ENCODE measurements around the gene TP73. TPM values are rescaled to one million over a fixed set of nuclear protein-coding genes. Genes with fewer than 3 reads are reported as not detected.

TP73 gene
- total RNA-seq, 1 experiment from 2014 or later = 10.0 TPM

- Histone ChIP-seq H3K36me3 (ENCODE audit: insufficient read depth, low read length, poor library complexity, severe bottlenecking) (peaks cover 51% of the 10 kb centered on the region), H3K27ac (ENCODE audit: low read depth, low read length, poor library complexity, severe bottlenecking) (no peak overlapping the region), H3K9me3 (ENCODE audit: low read depth, low read length, poor library complexity, severe bottlenecking) (no peaks in the 10 kb centered on the region), H3K4me1 (ENCODE audit: insufficient read depth, low read length, poor library complexity, severe bottlenecking) (no peaks in the 10 kb centered on the region), H3K4me3 (ENCODE audit: low read depth, low read length, poor library complexity, severe bottlenecking) (no peak overlapping the region), H3K27me3 (replicated peaks; ENCODE audit: insufficient read depth, low read depth, low read length, poor library complexity) (no peaks in the 10 kb centered on the region)
- POLR2A ChIA-PET (ENCODE audit: low non-redundant PET) = no interaction called here
- no TSS peak for BruUV-seq (replicated peaks)
- DNase-seq (ENCODE audit: low spot score) = no peak
- TF ChIP-seq EZH2 (IDR thresholded peaks at IDR 0.05; ENCODE audit: borderline replicate concordance, low read depth, low read length, poor library complexity, severe bottlenecking) (no peak), CTCF (conservative IDR thresholded peaks at IDR 0.05; ENCODE audit: low read depth, low read length) (no peak)
- CTCF ChIA-PET = no interaction called here
- intact Hi-C loops (cut with micrococcal nuclease; ENCODE audit: unreplicated experiment) = no loop called here
Measured at GRCh38 chr1:3633344-3634058, 18.8 kb upstream of the TP73 start.

- intact Hi-C loops (cut with micrococcal nuclease; ENCODE audit: unreplicated experiment) = no loop called here
- H3K36me3 ChIP-seq (ENCODE audit: insufficient read depth, low read length, poor library complexity, severe bottlenecking) = peaks cover 53% of the 10 kb centered on the region
- no peak overlapping the region for H3K4me3 ChIP-seq (ENCODE audit: low read depth, low read length, poor library complexity, severe bottlenecking)
- TF ChIP-seq CTCF (conservative IDR thresholded peaks at IDR 0.05; ENCODE audit: low read depth, low read length) (no peak), EZH2 (IDR thresholded peaks at IDR 0.05; ENCODE audit: borderline replicate concordance, low read depth, low read length, poor library complexity, severe bottlenecking) (no peak)
- CTCF ChIA-PET = no interaction called here
- H3K9me3 ChIP-seq (ENCODE audit: low read depth, low read length, poor library complexity, severe bottlenecking) = no peaks in the 10 kb centered on the region
- no peaks in the 10 kb centered on the region for H3K4me1 ChIP-seq (ENCODE audit: insufficient read depth, low read length, poor library complexity, severe bottlenecking)
- no peak for DNase-seq (ENCODE audit: low spot score)
- BruUV-seq (replicated peaks) = no TSS peak
- no peak overlapping the region for H3K27ac ChIP-seq (ENCODE audit: low read depth, low read length, poor library complexity, severe bottlenecking)
- POLR2A ChIA-PET (ENCODE audit: low non-redundant PET) = no interaction called here
- no peaks in the 10 kb centered on the region for H3K27me3 ChIP-seq (replicated peaks; ENCODE audit: insufficient read depth, low read depth, low read length, poor library complexity)
Measured at GRCh38 chr1:3634059-3634800, 18.1 kb upstream of the TP73 start.

- no peak for DNase-seq (ENCODE audit: low spot score)
- intact Hi-C loops (cut with micrococcal nuclease; ENCODE audit: unreplicated experiment) = no loop called here
- POLR2A ChIA-PET (ENCODE audit: low non-redundant PET) = no interaction called here
- Histone ChIP-seq H3K4me3 (ENCODE audit: low read depth, low read length, poor library complexity, severe bottlenecking) (no peak overlapping the region), H3K9me3 (ENCODE audit: low read depth, low read length, poor library complexity, severe bottlenecking) (no peaks in the 10 kb centered on the region), H3K4me1 (ENCODE audit: insufficient read depth, low read length, poor library complexity, severe bottlenecking) (no peaks in the 10 kb centered on the region), H3K27ac (ENCODE audit: low read depth, low read length, poor library complexity, severe bottlenecking) (no peak overlapping the region), H3K27me3 (replicated peaks; ENCODE audit: insufficient read depth, low read depth, low read length, poor library complexity) (no peaks in the 10 kb centered on the region), H3K36me3 (ENCODE audit: insufficient read depth, low read length, poor library complexity, severe bottlenecking) (peaks cover 50% of the 10 kb centered on the region)
- no TSS peak for BruUV-seq (replicated peaks)
- no peak for TF ChIP-seq EZH2 (IDR thresholded peaks at IDR 0.05; ENCODE audit: borderline replicate concordance, low read depth, low read length, poor library complexity, severe bottlenecking)
- TF ChIP-seq CTCF (conservative IDR thresholded peaks at IDR 0.05; ENCODE audit: low read depth, low read length) = no peak
- CTCF ChIA-PET = no interaction called here
Measured at GRCh38 chr1:3636080-3636479, 16.2 kb upstream of the TP73 start.

All from A673 (cell line).